ENCODE results near the gene OR4Q3. TPM values are rescaled to one million over a fixed set of nuclear protein-coding genes. Genes with fewer than 3 reads are reported as not detected.
"Not testable (repeated sequence)": the region's sequence is repeated elsewhere in the genome, so short reads cannot be mapped to it uniquely, and the experiment has no call there.

The OR4Q3 gene
- total RNA-seq, result not detected

GRCh38 chr14:19743256-19743655 is at the start of gene OR4Q3:
TSS of gene OR4Q3 (plus strand) at chr14:19743571.
- H3K4me1 Mint-ChIP-seq (ENCODE audit: low read depth), result no peaks in the 10 kb centered on the region
- DNase-seq, result no peak
- H3K36me3 Mint-ChIP-seq, result no peaks in the 10 kb centered on the region
- H3K27me3 Mint-ChIP-seq, result peaks cover 6% of the 10 kb centered on the region
- CTCF ChIA-PET, result no interaction called here
- no peak within 1 kb of the TSS for H3K27ac Mint-ChIP-seq
- no peak within 1 kb of the TSS for H3K4me3 Mint-ChIP-seq
- peaks cover 4% of the 10 kb centered on the region for H3K9me3 Mint-ChIP-seq
- intact Hi-C loops (cut with micrococcal nuclease), result no loop called here
- POLR2A ChIA-PET, result no interaction called here

DNA sequence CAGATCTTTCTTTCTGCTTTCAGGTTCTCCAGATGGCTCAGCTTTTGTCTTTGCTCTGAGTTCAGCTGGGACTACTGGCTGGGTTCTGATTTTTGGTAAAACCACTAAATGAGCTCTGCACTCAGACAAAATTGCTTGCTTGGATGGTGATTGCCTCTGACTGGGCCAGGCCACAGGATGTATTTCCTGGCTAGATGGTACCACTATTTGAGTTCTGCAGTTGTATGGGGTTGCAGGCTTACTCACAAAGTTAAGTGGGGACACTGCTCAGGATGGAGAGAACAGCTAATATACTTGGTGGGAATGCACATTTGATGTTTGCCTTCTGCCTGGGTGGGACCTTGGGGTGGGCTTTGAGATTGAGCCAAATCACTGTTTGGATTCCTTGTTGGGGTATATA is 14.0 kb upstream of the OR4Q3 start:
- Mint-ChIP-seq H3K36me3 (no peaks in the 10 kb centered on the region), H3K9me3 (peaks cover 24% of the 10 kb centered on the region), H3K27me3 (no peaks in the 10 kb centered on the region), H3K27ac (no peak overlapping the region), H3K4me1 (ENCODE audit: low read depth) (no peaks in the 10 kb centered on the region), H3K4me3 (no peak overlapping the region)
- intact Hi-C loops (cut with micrococcal nuclease), result no loop called here
- CTCF ChIA-PET, result no interaction called here
- POLR2A ChIA-PET, result no interaction called here
- DNase-seq, result no peak

- Mint-ChIP-seq H3K27me3 (no peaks in the 10 kb centered on the region), H3K27ac (no peak overlapping the region), H3K4me1 (ENCODE audit: low read depth) (no peaks in the 10 kb centered on the region), H3K9me3 (peaks cover 24% of the 10 kb centered on the region), H3K36me3 (no peaks in the 10 kb centered on the region), H3K4me3 (no peak overlapping the region)
- ChIA-PET POLR2A (no interaction called here), CTCF (no interaction called here)
- DNase-seq, result no peak
- intact Hi-C loops (cut with micrococcal nuclease), result no loop called here
These were observed 13.6 kb upstream of the OR4Q3 start for GRCh38 chr14:19729763-19730162.

DNA sequence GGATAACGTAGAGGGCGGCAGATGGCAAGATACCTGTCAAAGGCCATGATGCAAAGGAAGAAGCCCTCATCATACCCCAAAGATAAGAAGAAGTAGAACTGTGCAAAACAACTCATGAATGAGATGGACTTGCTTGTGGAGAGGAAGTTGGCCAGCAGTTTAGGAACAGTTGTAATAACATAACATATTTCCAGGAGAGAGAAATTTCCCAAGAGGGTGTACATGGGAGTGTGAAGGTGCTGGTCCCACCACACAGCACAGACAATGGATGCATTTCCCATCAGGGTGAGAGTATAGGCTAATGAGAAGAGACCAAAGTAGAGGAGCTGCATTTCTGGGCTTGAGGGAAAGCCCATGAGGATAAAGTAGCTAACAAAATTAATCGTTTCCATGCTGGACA is 9.5 kb upstream of the OR4Q3 start:
- H3K4me3 Mint-ChIP-seq; DNase-seq; CTCF ChIA-PET; H3K27ac Mint-ChIP-seq; POLR2A ChIA-PET; H3K4me1 Mint-ChIP-seq (ENCODE audit: low read depth); H3K27me3 Mint-ChIP-seq; H3K36me3 Mint-ChIP-seq; intact Hi-C loops (cut with micrococcal nuclease): not testable (repeated sequence)
- peaks cover 13% of the 10 kb centered on the region for H3K9me3 Mint-ChIP-seq

- DNase-seq; H3K27ac Mint-ChIP-seq; H3K36me3 Mint-ChIP-seq; H3K27me3 Mint-ChIP-seq; H3K4me1 Mint-ChIP-seq (ENCODE audit: low read depth); H3K9me3 Mint-ChIP-seq; CTCF ChIA-PET; H3K4me3 Mint-ChIP-seq; intact Hi-C loops (cut with micrococcal nuclease); POLR2A ChIA-PET: not testable (repeated sequence)
These were observed 8.9 kb downstream of the OR4Q3 start for GRCh38 chr14:19752316-19752715.

DNA sequence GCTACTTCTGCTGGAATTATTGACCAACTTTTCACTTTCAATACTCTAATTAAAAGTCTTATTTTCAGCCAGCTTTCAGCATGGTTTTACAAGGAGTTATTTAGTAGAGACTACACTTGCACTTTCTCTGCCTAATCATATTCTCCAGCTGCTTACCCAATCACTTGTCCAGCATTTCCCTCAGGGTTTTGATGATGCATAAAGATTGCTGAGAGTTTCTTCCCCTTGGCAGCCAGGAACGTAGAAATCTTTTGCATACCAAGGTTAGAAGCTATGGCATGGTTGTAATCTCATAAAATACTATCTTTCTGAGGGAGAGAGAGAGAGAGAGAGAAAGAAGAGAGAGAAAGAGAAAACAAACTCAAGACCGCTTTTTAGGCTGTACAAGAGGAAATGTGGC is 10.8 kb downstream of the OR4Q3 start:
- intact Hi-C loops (cut with micrococcal nuclease), result no loop called here
- DNase-seq, result no peak
- POLR2A ChIA-PET, result no interaction called here
- Mint-ChIP-seq H3K4me1 (ENCODE audit: low read depth) (no peaks in the 10 kb centered on the region), H3K27me3 (no peaks in the 10 kb centered on the region), H3K4me3 (no peak overlapping the region), H3K27ac (no peak overlapping the region), H3K9me3 (no peaks in the 10 kb centered on the region), H3K36me3 (no peaks in the 10 kb centered on the region)
- CTCF ChIA-PET, result no interaction called here

- H3K36me3 Mint-ChIP-seq; POLR2A ChIA-PET; H3K27ac Mint-ChIP-seq; H3K4me1 Mint-ChIP-seq (ENCODE audit: low read depth); H3K27me3 Mint-ChIP-seq; DNase-seq; CTCF ChIA-PET; H3K4me3 Mint-ChIP-seq; intact Hi-C loops (cut with micrococcal nuclease): not testable (repeated sequence)
- peaks cover 13% of the 10 kb centered on the region for H3K9me3 Mint-ChIP-seq
These were observed 28.1 kb downstream of the OR4Q3 start for GRCh38 chr14:19771491-19771890.

GRCh38 chr14:19771895-19772430 is 28.6 kb downstream of the OR4Q3 start:
- no peaks in the 10 kb centered on the region for H3K4me1 Mint-ChIP-seq (ENCODE audit: low read depth)
- no peak overlapping the region for H3K27ac Mint-ChIP-seq
- no peak for DNase-seq
- no peak overlapping the region for H3K4me3 Mint-ChIP-seq
- CTCF ChIA-PET, result no interaction called here
- no peaks in the 10 kb centered on the region for H3K36me3 Mint-ChIP-seq
- intact Hi-C loops (cut with micrococcal nuclease), result no loop called here
- peaks cover 13% of the 10 kb centered on the region for H3K9me3 Mint-ChIP-seq
- POLR2A ChIA-PET, result no interaction called here
- no peaks in the 10 kb centered on the region for H3K27me3 Mint-ChIP-seq

DNA sequence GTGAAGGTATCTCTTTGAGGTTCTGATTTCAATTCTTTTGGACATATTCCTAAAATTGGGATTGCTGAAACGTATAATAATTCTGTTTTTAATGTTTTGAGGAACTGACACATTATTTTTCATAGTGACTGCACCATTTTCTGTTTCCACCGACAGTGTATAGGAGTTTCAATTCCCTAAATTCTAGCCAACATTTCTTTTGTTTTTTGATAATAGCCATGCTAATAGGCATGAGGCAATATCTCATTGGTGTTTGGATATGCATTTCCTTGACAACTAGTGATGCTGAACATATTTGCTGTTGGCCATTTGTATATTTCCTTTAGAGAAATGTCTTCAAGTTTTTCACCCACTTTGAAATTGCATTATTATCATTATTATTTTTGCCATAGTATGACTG is 29.1 kb downstream of the OR4Q3 start:
- POLR2A ChIA-PET; H3K27ac Mint-ChIP-seq; DNase-seq; H3K4me1 Mint-ChIP-seq (ENCODE audit: low read depth); intact Hi-C loops (cut with micrococcal nuclease); H3K4me3 Mint-ChIP-seq; H3K36me3 Mint-ChIP-seq; CTCF ChIA-PET; H3K27me3 Mint-ChIP-seq: not testable (repeated sequence)
- peaks cover 13% of the 10 kb centered on the region for H3K9me3 Mint-ChIP-seq

GRCh38 chr14:19773204-19773603 is 29.8 kb downstream of the OR4Q3 start, which contains the start of gene OR4M1:
TSS of gene OR4M1 (plus strand) at chr14:19773504. CDS start at chr14:19780323, 6,819 bp downstream.
- POLR2A ChIA-PET; H3K4me3 Mint-ChIP-seq; H3K36me3 Mint-ChIP-seq; H3K27ac Mint-ChIP-seq; CTCF ChIA-PET; intact Hi-C loops (cut with micrococcal nuclease); H3K4me1 Mint-ChIP-seq (ENCODE audit: low read depth); H3K27me3 Mint-ChIP-seq; DNase-seq: not testable (repeated sequence)
- peaks cover 13% of the 10 kb centered on the region for H3K9me3 Mint-ChIP-seq

DNA sequence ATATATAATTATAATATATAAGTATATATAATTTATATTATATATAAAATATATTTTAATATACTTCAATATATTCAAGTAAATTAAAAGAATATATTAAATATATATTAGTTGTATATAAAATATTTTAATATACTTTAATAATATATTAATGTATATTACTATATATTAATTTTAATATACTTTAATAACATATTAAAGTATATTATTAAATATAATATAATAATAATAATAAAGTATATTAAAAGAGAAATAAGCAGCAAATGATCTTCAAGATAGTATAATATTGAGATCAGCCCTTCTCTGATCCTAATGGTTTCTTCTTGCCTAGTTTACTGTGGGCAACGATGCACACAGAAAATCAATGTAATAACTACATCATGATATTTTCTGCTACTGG is 32.2 kb downstream of the OR4Q3 start:
- intact Hi-C loops (cut with micrococcal nuclease), result no loop called here
- ChIA-PET POLR2A (no interaction called here), CTCF (no interaction called here)
- no peaks in the 10 kb centered on the region for H3K36me3 Mint-ChIP-seq
- no peak overlapping the region for H3K27ac Mint-ChIP-seq
- H3K9me3 Mint-ChIP-seq, result peaks cover 13% of the 10 kb centered on the region
- DNase-seq, result no peak
- H3K4me3 Mint-ChIP-seq, result no peak overlapping the region
- H3K27me3 Mint-ChIP-seq, result peaks cover 1% of the 10 kb centered on the region
- H3K4me1 Mint-ChIP-seq (ENCODE audit: low read depth), result no peaks in the 10 kb centered on the region

- H3K4me3 Mint-ChIP-seq; CTCF ChIA-PET; POLR2A ChIA-PET; intact Hi-C loops (cut with micrococcal nuclease); H3K36me3 Mint-ChIP-seq; DNase-seq; H3K9me3 Mint-ChIP-seq; H3K27ac Mint-ChIP-seq; H3K27me3 Mint-ChIP-seq; H3K4me1 Mint-ChIP-seq (ENCODE audit: low read depth): not testable (repeated sequence)
These were observed 42.5 kb downstream of the OR4Q3 start for GRCh38 chr14:19785848-19786247.

DNA sequence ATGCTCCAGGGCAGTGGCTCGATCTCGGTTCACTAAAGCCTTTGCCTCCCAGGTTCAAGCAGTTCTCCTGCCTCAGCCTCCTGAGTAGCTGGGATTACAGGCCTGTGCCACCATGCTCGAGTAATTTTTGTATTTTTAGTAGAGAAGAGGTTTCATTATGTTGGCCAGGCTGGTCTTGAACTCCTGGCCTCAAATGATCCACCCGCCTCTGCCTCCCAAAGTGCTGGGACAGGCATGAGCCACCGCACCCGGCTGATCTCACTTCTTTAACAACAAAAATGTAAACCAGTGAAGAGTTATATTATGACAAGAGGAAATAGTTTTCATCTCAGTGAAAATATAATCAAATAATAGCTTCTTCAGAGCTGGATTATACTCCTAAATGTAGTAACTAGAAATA is 43.9 kb downstream of the OR4Q3 start:
- CTCF ChIA-PET; DNase-seq; intact Hi-C loops (cut with micrococcal nuclease); H3K4me1 Mint-ChIP-seq (ENCODE audit: low read depth); H3K27me3 Mint-ChIP-seq; POLR2A ChIA-PET; H3K27ac Mint-ChIP-seq; H3K36me3 Mint-ChIP-seq; H3K9me3 Mint-ChIP-seq; H3K4me3 Mint-ChIP-seq: not testable (repeated sequence)

DNA sequence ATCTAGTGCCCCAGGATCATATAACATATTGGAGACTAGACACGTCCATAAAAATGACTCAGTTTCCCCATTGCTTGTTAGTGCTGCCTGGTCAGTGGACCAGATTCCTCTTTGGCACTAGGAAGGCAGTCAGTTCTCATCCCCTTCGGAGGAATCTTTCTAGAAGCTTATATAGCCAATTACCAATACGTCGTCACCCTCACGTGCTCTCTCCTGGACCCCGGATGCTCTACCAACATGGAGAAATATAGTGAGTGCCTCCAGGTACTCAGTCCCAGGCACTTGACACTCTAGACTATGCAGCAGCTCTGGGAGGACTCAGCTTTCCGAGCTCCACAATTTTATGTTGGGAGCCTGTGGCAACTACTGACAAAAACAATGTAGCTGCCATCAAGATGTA is 44.8 kb downstream of the OR4Q3 start:
- H3K9me3 Mint-ChIP-seq; H3K4me3 Mint-ChIP-seq; H3K27me3 Mint-ChIP-seq; intact Hi-C loops (cut with micrococcal nuclease); H3K36me3 Mint-ChIP-seq; CTCF ChIA-PET; H3K4me1 Mint-ChIP-seq (ENCODE audit: low read depth); H3K27ac Mint-ChIP-seq; DNase-seq; POLR2A ChIA-PET: not testable (repeated sequence)
